PC-3 (cell line): ENCODE data around the gene ZSCAN9. TPM values are rescaled to one million over a fixed set of nuclear protein-coding genes. Genes with fewer than 3 reads are reported as not detected.

ENCODE experiments used
- ATAC-seq: fragments of 200-7000 bp; cut with Tn5 transposase; 2 replicates; pipeline ENCODE4 v1.9.1; 2020; ENCODE audit warnings: mild to moderate bottlenecking, moderate library complexity
- BruUV-seq: library from RNA; stranded (reverse); fragments of 400-500 nt; replicated peaks from 2 replicates; lab custom pipeline; 2021; lab: Mats Ljungman, UMichigan
- CTCF ChIA-PET: fragments of 300-600 bp; sonication (Branson Sonifier 250); formaldehyde crosslinking; loops from one replicate; lab custom pipeline; 2022; ENCODE audit warnings: antibody characterized with exemption; lab: Charles Lee
- POLR2A ChIA-PET: fragments of 300-600 bp; sonication (Branson Sonifier 250); formaldehyde crosslinking; loops from one replicate; lab custom pipeline; 2022; ENCODE audit warnings: antibody characterized with exemption; ENCODE audit not compliant: unreplicated experiment; lab: Charles Lee
- DNase-seq: peaks from one replicate; pipeline ENCODE4 v3.0.0-alpha.2; 2015
- H2AFZ ChIP-seq: fragments of 300-600 bp; sonication (generic); 2 replicates; pipeline ENCODE4 v1.6.0; 2016; ENCODE audit warnings: antibody characterized with exemption, low read length
- H3F3A ChIP-seq: fragments of 300-600 bp; sonication (generic); one replicate; pipeline ENCODE4 v1.6.0; 2017; ENCODE audit warnings: antibody characterized with exemption, low read length, control low read depth, mild to moderate bottlenecking; ENCODE audit not compliant: unreplicated experiment
- H3K27ac ChIP-seq: fragments of 300-600 bp; sonication (generic); 2 replicates; pipeline ENCODE4 v1.5.1; 2016; ENCODE audit warnings: mild to moderate bottlenecking, low read length
- H3K27me3 ChIP-seq: fragments of 300-600 bp; sonication (generic); 2 replicates; pipeline ENCODE4 v1.6.1; 2016; ENCODE audit warnings: low read length, mixed read lengths
- H3K36me3 ChIP-seq: fragments of 300-600 bp; sonication (generic); 2 replicates; pipeline ENCODE4 v1.6.1; 2016; ENCODE audit warnings: low read depth, mixed run types, low read length, mixed read lengths
- H3K4me1 ChIP-seq: fragments of 300-600 bp; sonication (generic); 2 replicates; pipeline ENCODE4 v1.5.1; 2016; ENCODE audit warnings: low read length; ENCODE audit not compliant: insufficient read depth
- H3K4me2 ChIP-seq: fragments of 300-600 bp; sonication (generic); 2 replicates; pipeline ENCODE4 v1.6.0; 2016; ENCODE audit warnings: low read length
- H3K4me3 ChIP-seq: fragments of 300-600 bp; sonication (generic); 2 replicates; pipeline ENCODE4 v1.5.1; 2016; ENCODE audit warnings: mild to moderate bottlenecking, low read length, mixed read lengths
- H3K79me2 ChIP-seq: fragments of 300-600 bp; sonication (generic); 2 replicates; pipeline ENCODE4 v1.6.1; 2017; ENCODE audit warnings: low read length, mixed read lengths
- H3K9ac ChIP-seq: fragments of 300-600 bp; sonication (generic); 2 replicates; pipeline ENCODE4 v1.6.0; 2016; ENCODE audit warnings: mild to moderate bottlenecking, low read length
- H3K9me2 ChIP-seq: fragments of 300-600 bp; sonication (generic); replicated peaks from 2 replicates; pipeline ENCODE4 v1.6.1; 2016; ENCODE audit warnings: mixed run types, low read length, mixed read lengths
- H3K9me3 ChIP-seq: fragments of 300-600 bp; sonication (generic); 2 replicates; pipeline ENCODE4 v1.6.1; 2016; ENCODE audit warnings: low read length, mixed read lengths
- H4K20me1 ChIP-seq: fragments of 300-600 bp; sonication (generic); 2 replicates; pipeline ENCODE4 v1.6.1; 2016; ENCODE audit warnings: low read length, mixed read lengths
- CTCF ChIP-seq: fragments of 300-600 bp; sonication (generic); conservative IDR thresholded peaks from 2 replicates; pipeline ENCODE4 v1.5.1; 2017; ENCODE audit warnings: antibody characterized with exemption, low read depth, mild to moderate bottlenecking, low read length
- EZH2 ChIP-seq: fragments of 300-600 bp; sonication (generic); IDR thresholded peaks from one replicate; pipeline ENCODE4 v1.6.1; 2017; ENCODE audit warnings: antibody characterized with exemption, mild to moderate bottlenecking, low read length; ENCODE audit not compliant: unreplicated experiment
- EZH2phosphoT487 ChIP-seq: fragments of 300-600 bp; sonication (generic); IDR thresholded peaks from 2 replicates; pipeline ENCODE4 v1.6.1; 2018; ENCODE audit warnings: mild to moderate bottlenecking, antibody characterized with exemption, low read length, borderline replicate concordance
- intact Hi-C: fragments of 100-400 bp; cut with micrococcal nuclease; formaldehyde crosslinking; loops from 2 replicates; pipeline ENCODE4 v1.9.0; 2023
- total RNA-seq: library from RNA; depleted of rRNA; stranded (reverse); fragments of >200 nt; gene quantifications from 2 replicates; pipeline ENCODE4 v1.2.3, GENCODE V29; 2014

ZSCAN9 gene
- total RNA-seq, 1 experiment from 2014 or later, result 10.8 TPM

- no peak overlapping the region for H3K4me2 ChIP-seq
- no TSS peak for BruUV-seq
- peaks cover 7% of the 10 kb centered on the region for H3K4me1 ChIP-seq
- no peak overlapping the region for H3K27ac ChIP-seq
- no peaks in the 10 kb centered on the region for H3K9me2 ChIP-seq
- H3K4me3 ChIP-seq, result no peak overlapping the region
- TF ChIP-seq EZH2, result no peak
- no peak for TF ChIP-seq CTCF
- no peak for TF ChIP-seq EZH2phosphoT487
- no peaks in the 10 kb centered on the region for H4K20me1 ChIP-seq
- POLR2A ChIA-PET, result no interaction called here
- H3K36me3 ChIP-seq, result no peaks in the 10 kb centered on the region
- no peaks in the 10 kb centered on the region for H3K9me3 ChIP-seq
- DNase-seq (no peak), ATAC-seq (no peak)
- CTCF ChIA-PET, result interaction anchor here (0.7 kb wide), 1 partner anchor 149 kb away, joined by 4 read pairs; no protein-coding TSS in a partner anchor
- no peak overlapping the region for H2AFZ ChIP-seq
- H3K9ac ChIP-seq, result no peak overlapping the region
- no peaks in the 10 kb centered on the region for H3K27me3 ChIP-seq
- H3F3A ChIP-seq, result no peaks in the 10 kb centered on the region
- no peaks in the 10 kb centered on the region for H3K79me2 ChIP-seq
- intact Hi-C loops, result no loop called here
Observed at GRCh38 chr6:28206928-28207509, 18.1 kb upstream of the ZSCAN9 start.

GRCh38 chr6:28207510-28208110, 17.5 kb upstream of the ZSCAN9 start:
- no peaks in the 10 kb centered on the region for H3F3A ChIP-seq
- CTCF ChIA-PET, result no interaction called here
- no peaks in the 10 kb centered on the region for H3K9me3 ChIP-seq
- H3K9ac ChIP-seq, result no peak overlapping the region
- POLR2A ChIA-PET, result no interaction called here
- no peaks in the 10 kb centered on the region for H3K79me2 ChIP-seq
- H3K36me3 ChIP-seq, result no peaks in the 10 kb centered on the region
- TF ChIP-seq EZH2phosphoT487 (no peak), CTCF (no peak), EZH2 (no peak)
- intact Hi-C loops, result no loop called here
- no peaks in the 10 kb centered on the region for H3K9me2 ChIP-seq
- DNase-seq, result no peak
- ATAC-seq, result no peak
- peaks cover 9% of the 10 kb centered on the region for H3K4me1 ChIP-seq
- no peak overlapping the region for H3K27ac ChIP-seq
- no peaks in the 10 kb centered on the region for H4K20me1 ChIP-seq
- no TSS peak for BruUV-seq
- H3K27me3 ChIP-seq, result no peaks in the 10 kb centered on the region
- no peak overlapping the region for H3K4me3 ChIP-seq
- H2AFZ ChIP-seq, result no peak overlapping the region
- no peak overlapping the region for H3K4me2 ChIP-seq

- H3K4me1 ChIP-seq, result peaks cover 9% of the 10 kb centered on the region
- no peaks in the 10 kb centered on the region for H3K27me3 ChIP-seq
- intact Hi-C loops, result no loop called here
- no TSS peak for BruUV-seq
- no peaks in the 10 kb centered on the region for H3F3A ChIP-seq
- ChIA-PET POLR2A (no interaction called here), CTCF (no interaction called here)
- H2AFZ ChIP-seq, result no peak overlapping the region
- ATAC-seq, result no peak
- H3K79me2 ChIP-seq, result no peaks in the 10 kb centered on the region
- no peaks in the 10 kb centered on the region for H3K36me3 ChIP-seq
- no peaks in the 10 kb centered on the region for H3K9me3 ChIP-seq
- H3K27ac ChIP-seq, result no peak overlapping the region
- H3K4me2 ChIP-seq, result no peak overlapping the region
- no peaks in the 10 kb centered on the region for H3K9me2 ChIP-seq
- TF ChIP-seq EZH2, result no peak
- no peak for TF ChIP-seq EZH2phosphoT487
- TF ChIP-seq CTCF, result no peak
- DNase-seq, result no peak
- no peaks in the 10 kb centered on the region for H4K20me1 ChIP-seq
- H3K9ac ChIP-seq, result no peak overlapping the region
- H3K4me3 ChIP-seq, result no peak overlapping the region
Observed at GRCh38 chr6:28208111-28208659, 16.9 kb upstream of the ZSCAN9 start.
